BE2C (cell line): ENCODE measurements around the gene PHACTR1.

Source experiments
- DNase-seq: peaks from one replicate; pipeline ENCODE4 v3.0.0-alpha.2; 2020
- H3K27me3 ChIP-seq: fragments of 250-450 bp; sonication (Bioruptor Pico); 2 replicates; pipeline ENCODE4 v1.5.1; 2020; ENCODE audit warnings: mild to moderate bottlenecking
- H3K36me3 ChIP-seq: fragments of 250-450 bp; sonication (Bioruptor Pico); 2 replicates; pipeline ENCODE4 v1.5.1; 2020; ENCODE audit warnings: mild to moderate bottlenecking
- H3K4me1 ChIP-seq: fragments of 250-450 bp; sonication (Bioruptor Pico); 2 replicates; pipeline ENCODE4 v1.5.1; 2020
- H3K4me3 ChIP-seq: 2 replicates; pipeline ENCODE4 v1.5.1; 2011; ENCODE audit warnings: low read depth, low read length
- H3K9me3 ChIP-seq: fragments of 250-450 bp; sonication (Bioruptor Pico); 2 replicates; pipeline ENCODE4 v1.5.1; 2020
- CTCF ChIP-seq: IDR thresholded peaks from 2 replicates; pipeline ENCODE4 v1.5.1; 2012; ENCODE audit warnings: mild to moderate bottlenecking, low read depth, low read length

PHACTR1 gene

GRCh38 chr6:13274707-13275434 is 558.3 kb downstream of the PHACTR1 start:
- TF ChIP-seq CTCF: no peak
- no peak overlapping the region for H3K4me3 ChIP-seq
- H3K4me1 ChIP-seq: no peaks in the 10 kb centered on the region
- H3K27me3 ChIP-seq: no peaks in the 10 kb centered on the region
- no peak for DNase-seq
- no peaks in the 10 kb centered on the region for H3K36me3 ChIP-seq
- H3K9me3 ChIP-seq: no peaks in the 10 kb centered on the region

- no peak overlapping the region for H3K4me3 ChIP-seq
- H3K4me1 ChIP-seq: no peaks in the 10 kb centered on the region
Observed at GRCh38 chr6:13275435-13275989, 558.9 kb downstream of the PHACTR1 start.

GRCh38 chr6:13277231-13277630 is 560.7 kb downstream of the PHACTR1 start:
- no peaks in the 10 kb centered on the region for H3K4me1 ChIP-seq
- no peak for DNase-seq
- H3K27me3 ChIP-seq: no peaks in the 10 kb centered on the region
- no peaks in the 10 kb centered on the region for H3K9me3 ChIP-seq
- no peak overlapping the region for H3K4me3 ChIP-seq
- no peaks in the 10 kb centered on the region for H3K36me3 ChIP-seq
- TF ChIP-seq CTCF: no peak

More at GRCh38 chr6:13275435-13275989, 558.9 kb downstream of the PHACTR1 start:
- DNase-seq: no peak
- Histone ChIP-seq H3K9me3 (no peaks in the 10 kb centered on the region), H3K27me3 (no peaks in the 10 kb centered on the region), H3K36me3 (no peaks in the 10 kb centered on the region)
- no peak for TF ChIP-seq CTCF

- TF ChIP-seq CTCF: peak; percentile 32
- Histone ChIP-seq H3K9me3 (no peaks in the 10 kb centered on the region), H3K36me3 (no peaks in the 10 kb centered on the region), H3K4me3 (no peak overlapping the region), H3K4me1 (no peaks in the 10 kb centered on the region), H3K27me3 (no peaks in the 10 kb centered on the region)
- DNase-seq: no peak
Observed at GRCh38 chr6:13278164-13278563, 561.6 kb downstream of the PHACTR1 start.

GRCh38 chr6:13278991-13279390 is 562.4 kb downstream of the PHACTR1 start:
- Histone ChIP-seq H3K36me3 (no peaks in the 10 kb centered on the region), H3K27me3 (no peaks in the 10 kb centered on the region), H3K4me3 (no peak overlapping the region), H3K9me3 (no peaks in the 10 kb centered on the region), H3K4me1 (no peaks in the 10 kb centered on the region)
- no peak for DNase-seq
- TF ChIP-seq CTCF: no peak

GRCh38 chr6:13280254-13280653 is 563.7 kb downstream of the PHACTR1 start:
- DNase-seq: no peak
- Histone ChIP-seq H3K9me3 (no peaks in the 10 kb centered on the region), H3K36me3 (no peaks in the 10 kb centered on the region), H3K27me3 (no peaks in the 10 kb centered on the region), H3K4me3 (no peak overlapping the region), H3K4me1 (no peaks in the 10 kb centered on the region)
- no peak for TF ChIP-seq CTCF
